Measurements from ENCODE around the gene TMEM115.
A peak's percentile ranks its signal among the peaks of the same experiment; 100 is the strongest.

TMEM115 gene

GRCh38 chr3:50339485-50340146 is 19.7 kb downstream of the TMEM115 start:
- no peak for DNase-seq (ENCODE audit: low read depth, low spot score)
- H3K4me3 ChIP-seq (ENCODE audit: low read length) = no peak overlapping the region

GRCh38 chr3:50338965-50339364 is 20.4 kb downstream of the TMEM115 start:
- H3K4me3 ChIP-seq (ENCODE audit: low read length) = no peak overlapping the region
- no peak for DNase-seq (ENCODE audit: low read depth, low spot score)

GRCh38 chr3:50337175-50337861 is 22.0 kb downstream of the TMEM115 start:
- DNase-seq (ENCODE audit: low read depth, low spot score) = peak; percentile 97

GRCh38 chr3:50336452-50337174 is 22.7 kb downstream of the TMEM115 start:
- peak; percentile 38 for DNase-seq (ENCODE audit: low read depth, low spot score)
- H3K4me3 ChIP-seq (ENCODE audit: low read length) = peak overlapping the region; percentile 98

More at GRCh38 chr3:50337175-50337861, 22.0 kb downstream of the TMEM115 start:
- H3K4me3 ChIP-seq (ENCODE audit: low read length) = peak overlapping the region; percentile 98

GRCh38 chr3:50334339-50335075 is 24.8 kb downstream of the TMEM115 start:
- no peak overlapping the region for H3K4me3 ChIP-seq (ENCODE audit: low read length)
- DNase-seq (ENCODE audit: low read depth, low spot score) = no peak

GRCh38 chr3:50333744-50334328 is 25.5 kb downstream of the TMEM115 start:
- no peak for DNase-seq (ENCODE audit: low read depth, low spot score)

GRCh38 chr3:50331364-50331907 is 27.9 kb downstream of the TMEM115 start:
- H3K4me3 ChIP-seq (ENCODE audit: low read length) = no peak overlapping the region
- DNase-seq (ENCODE audit: low read depth, low spot score) = no peak

More at GRCh38 chr3:50333744-50334328, 25.5 kb downstream of the TMEM115 start:
- H3K4me3 ChIP-seq (ENCODE audit: low read length) = no peak overlapping the region

- H3K4me3 ChIP-seq (ENCODE audit: low read length) = no peak overlapping the region
- DNase-seq (ENCODE audit: low read depth, low spot score) = no peak
Measured at GRCh38 chr3:50330330-50330729, 29.0 kb downstream of the TMEM115 start.

GRCh38 chr3:50327943-50328691 is 31.2 kb downstream of the TMEM115 start, which contains the start of gene TUSC2:
TUSC2 (minus strand) TSS chr3:50328223; CDS start chr3:50328099, 124 bp downstream.
- peak; percentile 91 for DNase-seq (ENCODE audit: low read depth, low spot score)
- H3K4me3 ChIP-seq (ENCODE audit: low read length) = peak within 1 kb of the TSS; percentile 94

GRCh38 chr3:50327129-50327528 is 32.2 kb downstream of the TMEM115 start:
- peak overlapping the region; percentile 94 for H3K4me3 ChIP-seq (ENCODE audit: low read length)
- DNase-seq (ENCODE audit: low read depth, low spot score) = no peak

- no peak overlapping the region for H3K4me3 ChIP-seq (ENCODE audit: low read length)
- no peak for DNase-seq (ENCODE audit: low read depth, low spot score)
Measured at GRCh38 chr3:50326182-50326541, 33.2 kb downstream of the TMEM115 start.

GRCh38 chr3:50325497-50326181 is 33.7 kb downstream of the TMEM115 start:
- DNase-seq (ENCODE audit: low read depth, low spot score) = no peak
- no peak overlapping the region for H3K4me3 ChIP-seq (ENCODE audit: low read length)

GRCh38 chr3:50325113-50325480 is 34.2 kb downstream of the TMEM115 start:
- no peak overlapping the region for H3K4me3 ChIP-seq (ENCODE audit: low read length)
- no peak for DNase-seq (ENCODE audit: low read depth, low spot score)

GRCh38 chr3:50324351-50325112 is 34.8 kb downstream of the TMEM115 start:
- peak; percentile 57 for DNase-seq (ENCODE audit: low read depth, low spot score)
- no peak overlapping the region for H3K4me3 ChIP-seq (ENCODE audit: low read length)

- H3K4me3 ChIP-seq (ENCODE audit: low read length) = no peak overlapping the region
- no peak for DNase-seq (ENCODE audit: low read depth, low spot score)
Measured at GRCh38 chr3:50323614-50324199, 35.6 kb downstream of the TMEM115 start.

GRCh38 chr3:50323092-50323600 is 36.2 kb downstream of the TMEM115 start:
- no peak for DNase-seq (ENCODE audit: low read depth, low spot score)
- H3K4me3 ChIP-seq (ENCODE audit: low read length) = no peak overlapping the region

All from Jurkat, Clone E6-1 (cell line).